HG02885 (cell line): ENCODE results near the gene CHST8.
"Not testable (repeated sequence)": the region's sequence is repeated elsewhere in the genome, so short reads cannot be mapped to it uniquely, and the experiment has no call there.

Source experiments
- ATAC-seq: cut with Tn5 transposase; IDR thresholded peaks from one replicate; pipeline ENCODE4 v1.9.1; 2021; ENCODE audit warnings: mild to moderate bottlenecking; ENCODE audit not compliant: unreplicated experiment, poor library complexity

Gene CHST8

GRCh38 chr19:33639035-33639681 lies 17.4 kb downstream of the CHST8 start:
- no peak for ATAC-seq

GRCh38 chr19:33640773-33641172 lies 19.0 kb downstream of the CHST8 start:
- no peak for ATAC-seq

- ATAC-seq: no peak
Observed at GRCh38 chr19:33641261-33641660, 19.5 kb downstream of the CHST8 start.

GRCh38 chr19:33641956-33642498 lies 20.3 kb downstream of the CHST8 start:
- ATAC-seq: no peak

- no peak for ATAC-seq
Observed at GRCh38 chr19:33644284-33644836, 22.6 kb downstream of the CHST8 start.

GRCh38 chr19:33646306-33646705 lies 24.6 kb downstream of the CHST8 start:
- ATAC-seq: no peak

GRCh38 chr19:33647146-33647545 lies 25.4 kb downstream of the CHST8 start:
- ATAC-seq: no peak

- ATAC-seq: no peak
Observed at GRCh38 chr19:33649627-33650305, 28.0 kb downstream of the CHST8 start.

- ATAC-seq: no peak
Observed at GRCh38 chr19:33653684-33654083, 31.9 kb downstream of the CHST8 start.

- no peak for ATAC-seq
Observed at GRCh38 chr19:33654840-33655508, 33.2 kb downstream of the CHST8 start.

- ATAC-seq: no peak
Observed at GRCh38 chr19:33659835-33660234, 38.1 kb downstream of the CHST8 start.

- no peak for ATAC-seq
Observed at GRCh38 chr19:33660410-33661124, 38.8 kb downstream of the CHST8 start.

GRCh38 chr19:33661336-33661735 lies 39.6 kb downstream of the CHST8 start:
- no peak for ATAC-seq

- ATAC-seq: no peak
Observed at GRCh38 chr19:33662391-33663092, 40.8 kb downstream of the CHST8 start.

GRCh38 chr19:33663316-33663715 lies 41.6 kb downstream of the CHST8 start:
- not testable (repeated sequence) for ATAC-seq

GRCh38 chr19:33664744-33665143 lies 43.0 kb downstream of the CHST8 start:
- ATAC-seq: no peak

GRCh38 chr19:33665776-33666595 lies 44.2 kb downstream of the CHST8 start:
- no peak for ATAC-seq

- ATAC-seq: no peak
Observed at GRCh38 chr19:33667141-33667650, 45.4 kb downstream of the CHST8 start.

- ATAC-seq: no peak
Observed at GRCh38 chr19:33667881-33668280, 46.1 kb downstream of the CHST8 start.
